Measurements from ENCODE around the gene COA1. TPM values are rescaled to one million over a fixed set of nuclear protein-coding genes. Genes with fewer than 3 reads are reported as not detected.

The COA1 gene
- total and polyA plus RNA-seq, 2 donors (not counting 1 experiment from before 2014, with no cell fraction given), result 28.7 to 72.7 TPM

- Histone ChIP-seq H3K9me3 (ENCODE audit: control extremely low read depth in 1 of 3, control insufficient read depth in 2 of 3, insufficient read depth in 1 of 3, low read length in 2 of 3) (peaks cover 0 to 6% (median 0%) of the 10 kb centered on the region in 3 donors), H3K79me2 (ENCODE audit: control insufficient read depth, insufficient read depth, low read length) (peaks cover 81% of the 10 kb centered on the region), H3K27ac (ENCODE audit: low read length in 2 of 2) (peak overlapping the region in 1 of 2 donors; percentile 31), H3K4me3 (ENCODE audit: control extremely low read depth in 1 of 5, extremely low read depth in 1 of 5, insufficient read depth in 1 of 5, low read depth in 2 of 5, low read length in 4 of 5) (no peak overlapping the region), H4K20me1 (ENCODE audit: control insufficient read depth, insufficient read depth, low read length, poor library complexity, severe bottlenecking) (no peaks in the 10 kb centered on the region), H3K9ac (ENCODE audit: low read length) (no peak overlapping the region), H3K4me1 (ENCODE audit: control insufficient read depth in 2 of 2, insufficient read depth in 2 of 2, low read length in 2 of 2) (peaks cover 18 to 32% of the 10 kb centered on the region in 2 donors), H3K4me2 (replicated peaks; ENCODE audit: low read depth, low read length, poor library complexity, severe bottlenecking) (peak overlapping the region; percentile 16), H2AFZ (ENCODE audit: insufficient read depth, low read depth, low read length, poor library complexity, severe bottlenecking) (peak overlapping the region; percentile 21), H3K36me3 (replicated peaks in 1 of 2; ENCODE audit: control extremely low read depth in 1 of 2, control insufficient read depth in 1 of 2, extremely low read depth in 1 of 2, insufficient read depth in 2 of 2, low read length in 1 of 2) (peaks cover 2 to 7% of the 10 kb centered on the region in 2 experiments), H3K27me3 (replicated peaks in 1 of 4; ENCODE audit: control extremely low read depth in 1 of 4, control insufficient read depth in 3 of 4, insufficient read depth in 4 of 4, low read length in 3 of 4) (no peaks in the 10 kb centered on the region)
- peaks cover 47% of the 10 kb centered on the region for H3K4me1 Mint-ChIP-seq
- H3K27ac Mint-ChIP-seq, result peak overlapping the region; percentile 77
- DNase-seq (no peak), ATAC-seq (ENCODE audit: low read depth) (no peak)
- 70% methylated on average over 6 of the region's 7 CpGs for WGBS (ENCODE audit: insufficient coverage)
- H3K9me3 Mint-ChIP-seq (ENCODE audit: insufficient read depth), result no peaks in the 10 kb centered on the region
- TF ChIP-seq EZH2 (IDR thresholded peaks at IDR 0.05; ENCODE audit: borderline replicate concordance, insufficient read depth, low read depth, low read length, poor library complexity, severe bottlenecking), result no peak
- no peak for TF ChIP-seq CTCF (IDR thresholded peaks at IDR 0.05)
- CTCF ChIA-PET, result no interaction called here
- POLR2A ChIA-PET, result no interaction called here
- no peaks in the 10 kb centered on the region for H3K27me3 Mint-ChIP-seq
- intact Hi-C loops (cut with micrococcal nuclease), result no loop called here
- peak overlapping the region; percentile 20 for H3K4me3 Mint-ChIP-seq
Observed at GRCh38 chr7:43658718-43659548, 70.4 kb downstream of the COA1 start.

GRCh38 chr7:43656997-43657396 is 72.3 kb downstream of the COA1 start:
- H3K27me3 Mint-ChIP-seq, result no peaks in the 10 kb centered on the region
- Histone ChIP-seq H3K36me3 (replicated peaks in 1 of 2; ENCODE audit: control extremely low read depth in 1 of 2, control insufficient read depth in 1 of 2, extremely low read depth in 1 of 2, insufficient read depth in 2 of 2, low read length in 1 of 2) (peaks cover 0 to 3% of the 10 kb centered on the region in 2 experiments), H3K9me3 (ENCODE audit: control extremely low read depth in 1 of 3, control insufficient read depth in 2 of 3, insufficient read depth in 1 of 3, low read length in 2 of 3) (peaks cover 0 to 10% (median 0%) of the 10 kb centered on the region in 3 donors), H2AFZ (ENCODE audit: insufficient read depth, low read depth, low read length, poor library complexity, severe bottlenecking) (no peak overlapping the region), H3K79me2 (ENCODE audit: control insufficient read depth, insufficient read depth, low read length) (peaks cover 83% of the 10 kb centered on the region), H3K27ac (ENCODE audit: low read length in 2 of 2) (no peak overlapping the region), H3K27me3 (replicated peaks in 1 of 4; ENCODE audit: control extremely low read depth in 1 of 4, control insufficient read depth in 3 of 4, insufficient read depth in 4 of 4, low read length in 3 of 4) (no peaks in the 10 kb centered on the region), H3K4me3 (ENCODE audit: control extremely low read depth in 1 of 5, extremely low read depth in 1 of 5, insufficient read depth in 1 of 5, low read depth in 2 of 5, low read length in 4 of 5) (no peak overlapping the region), H3K4me1 (ENCODE audit: control insufficient read depth in 2 of 2, insufficient read depth in 2 of 2, low read length in 2 of 2) (peaks cover 36 to 49% of the 10 kb centered on the region in 2 donors), H3K9ac (ENCODE audit: low read length) (no peak overlapping the region), H3K4me2 (replicated peaks; ENCODE audit: low read depth, low read length, poor library complexity, severe bottlenecking) (no peak overlapping the region), H4K20me1 (ENCODE audit: control insufficient read depth, insufficient read depth, low read length, poor library complexity, severe bottlenecking) (no peaks in the 10 kb centered on the region)
- DNase-seq (no peak), ATAC-seq (ENCODE audit: low read depth) (no peak)
- intact Hi-C loops (cut with micrococcal nuclease), result no loop called here
- no peak overlapping the region for H3K27ac Mint-ChIP-seq
- ChIA-PET POLR2A (no interaction called here), CTCF (interaction anchor here (1.0 to 1.9 kb wide), 2 partner anchors 43 to 74 kb away, joined by 5 to 6 read pairs; partner anchors contain the start of gene STK17A)
- no peak for TF ChIP-seq CTCF (IDR thresholded peaks at IDR 0.05)
- no peak for TF ChIP-seq EZH2 (IDR thresholded peaks at IDR 0.05; ENCODE audit: borderline replicate concordance, insufficient read depth, low read depth, low read length, poor library complexity, severe bottlenecking)
- WGBS (ENCODE audit: insufficient coverage), result no CpG with 5 or more reads among the region's 2 CpGs
- H3K4me3 Mint-ChIP-seq, result no peak overlapping the region
- no peaks in the 10 kb centered on the region for H3K9me3 Mint-ChIP-seq (ENCODE audit: insufficient read depth)
- H3K4me1 Mint-ChIP-seq, result peaks cover 57% of the 10 kb centered on the region
